ENCODE data around the gene TCP1. TPM values are rescaled to one million over a fixed set of nuclear protein-coding genes. Genes with fewer than 3 reads are reported as not detected.
"Not testable (repeated sequence)": the region's sequence is repeated elsewhere in the genome, so short reads cannot be mapped to it uniquely, and the experiment has no call there.

Gene TCP1
- total RNA-seq, 1 donor from 2014 or later: 192 TPM

- H3K27ac Mint-ChIP-seq: no peak overlapping the region
- no peaks in the 10 kb centered on the region for H3K4me1 Mint-ChIP-seq
- no peak for DNase-seq (ENCODE audit: low spot score in 2 of 2, unreplicated experiment in 2 of 2)
- no peaks in the 10 kb centered on the region for H3K9me3 Mint-ChIP-seq
- H3K27me3 Mint-ChIP-seq (ENCODE audit: low read depth): no peaks in the 10 kb centered on the region
- H3K4me3 Mint-ChIP-seq: no peak overlapping the region
- no peak for TF ChIP-seq CTCF (IDR thresholded peaks at IDR 0.05; ENCODE audit: unreplicated experiment)
- H3K36me3 Mint-ChIP-seq: peaks cover 38% of the 10 kb centered on the region
These were observed 38.0 kb downstream of the TCP1 start for GRCh38 chr6:159751448-159751847.

- not testable (repeated sequence) for H3K27ac Mint-ChIP-seq; H3K9me3 Mint-ChIP-seq; H3K4me1 Mint-ChIP-seq; DNase-seq (ENCODE audit: low spot score in 2 of 2, unreplicated experiment in 2 of 2); H3K4me3 Mint-ChIP-seq; H3K27me3 Mint-ChIP-seq (ENCODE audit: low read depth)
- H3K36me3 Mint-ChIP-seq: peaks cover 42% of the 10 kb centered on the region
These were observed 41.3 kb downstream of the TCP1 start for GRCh38 chr6:159748127-159748526.

- Mint-ChIP-seq H3K27me3 (ENCODE audit: low read depth) (no peaks in the 10 kb centered on the region), H3K27ac (no peak overlapping the region), H3K9me3 (no peaks in the 10 kb centered on the region), H3K4me3 (no peak overlapping the region), H3K4me1 (no peaks in the 10 kb centered on the region), H3K36me3 (peaks cover 41% of the 10 kb centered on the region)
- TF ChIP-seq CTCF (IDR thresholded peaks at IDR 0.05; ENCODE audit: unreplicated experiment): no peak
- DNase-seq (ENCODE audit: low spot score in 2 of 2, unreplicated experiment in 2 of 2): no peak
These were observed 42.6 kb downstream of the TCP1 start for GRCh38 chr6:159746759-159747158.

GRCh38 chr6:159745081-159745480, 44.3 kb downstream of the TCP1 start:
- Mint-ChIP-seq H3K4me3 (no peak overlapping the region), H3K9me3 (no peaks in the 10 kb centered on the region), H3K27me3 (ENCODE audit: low read depth) (no peaks in the 10 kb centered on the region), H3K27ac (no peak overlapping the region), H3K4me1 (no peaks in the 10 kb centered on the region), H3K36me3 (peaks cover 47% of the 10 kb centered on the region)
- no peak for TF ChIP-seq CTCF (IDR thresholded peaks at IDR 0.05; ENCODE audit: unreplicated experiment)
- DNase-seq (ENCODE audit: low spot score in 2 of 2, unreplicated experiment in 2 of 2): no peak

- peaks cover 6% of the 10 kb centered on the region for H3K4me1 Mint-ChIP-seq
- no peaks in the 10 kb centered on the region for H3K27me3 Mint-ChIP-seq (ENCODE audit: low read depth)
- TF ChIP-seq CTCF (IDR thresholded peaks at IDR 0.05; ENCODE audit: unreplicated experiment): no peak
- no peaks in the 10 kb centered on the region for H3K9me3 Mint-ChIP-seq
- no peak for DNase-seq (ENCODE audit: low spot score in 2 of 2, unreplicated experiment in 2 of 2)
- H3K27ac Mint-ChIP-seq: no peak overlapping the region
- no peak overlapping the region for H3K4me3 Mint-ChIP-seq
- peaks cover 34% of the 10 kb centered on the region for H3K36me3 Mint-ChIP-seq
These were observed 47.2 kb downstream of the TCP1 start for GRCh38 chr6:159742165-159742564.

- H3K4me1 Mint-ChIP-seq: peaks cover 6% of the 10 kb centered on the region
- H3K4me3 Mint-ChIP-seq: no peak overlapping the region
These were observed 50.1 kb downstream of the TCP1 start for GRCh38 chr6:159739341-159739740.

More at GRCh38 chr6:159739341-159739740, 50.1 kb downstream of the TCP1 start:
- no peak for TF ChIP-seq CTCF (IDR thresholded peaks at IDR 0.05; ENCODE audit: unreplicated experiment)
- Mint-ChIP-seq H3K36me3 (peaks cover 16% of the 10 kb centered on the region), H3K27me3 (ENCODE audit: low read depth) (no peaks in the 10 kb centered on the region), H3K9me3 (no peaks in the 10 kb centered on the region), H3K27ac (no peak overlapping the region)
- no peak for DNase-seq (ENCODE audit: low spot score in 2 of 2, unreplicated experiment in 2 of 2)

All from mesothelial cell of epicardium (in vitro differentiated cells).